ENCODE results near the gene DSTN.

DNA sequence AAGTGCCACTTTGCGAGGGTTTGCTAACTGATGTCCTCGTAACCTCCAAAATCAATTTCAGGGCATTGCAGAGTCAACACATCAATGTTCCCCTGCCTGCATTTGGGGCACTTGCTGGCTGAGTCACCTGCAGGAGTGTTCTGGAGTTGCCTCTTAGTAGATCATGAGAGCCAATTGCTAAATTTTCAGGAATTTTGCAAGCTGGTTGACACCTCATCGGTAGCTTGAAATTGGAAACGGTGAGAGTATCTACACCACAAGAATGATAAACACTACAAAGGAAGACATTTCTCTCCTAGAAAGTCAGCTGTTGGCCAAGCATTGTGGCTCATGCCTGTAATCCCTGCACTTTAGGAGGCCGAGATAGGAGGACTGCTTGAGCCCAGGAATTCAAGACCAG lies 27.9 kb upstream of the DSTN start:
- TF ChIP-seq CTCF (IDR thresholded peaks at IDR 0.05 in 4 of 5, conservative IDR thresholded peaks at IDR 0.05 in 1 of 5) (no peak), POLR2A (IDR thresholded peaks at IDR 0.05) (no peak)
